OCI-LY1 (cell line): ENCODE measurements around the gene ZNF219.

Source experiments
- EZH2 ChIP-seq: fragments of 200-600 bp; sonication (generic), shearing (Covaris generic); IDR thresholded peaks from 2 replicates; pipeline ENCODE4 v1.8.0; 2017; ENCODE audit warnings: borderline replicate concordance, mixed run types, mild to moderate bottlenecking, antibody characterized with exemption, low read length, moderate library complexity, mixed read lengths
- TF ChIP-seq, protein P1 (sequence below): fragments of 200-600 bp; sonication (generic), shearing (Covaris generic); IDR thresholded peaks from 2 replicates; pipeline ENCODE4 v1.5.1; 2017; ENCODE audit warnings: mild to moderate bottlenecking, antibody characterized with exemption, low read length, moderate library complexity, mixed read lengths

DNA sequence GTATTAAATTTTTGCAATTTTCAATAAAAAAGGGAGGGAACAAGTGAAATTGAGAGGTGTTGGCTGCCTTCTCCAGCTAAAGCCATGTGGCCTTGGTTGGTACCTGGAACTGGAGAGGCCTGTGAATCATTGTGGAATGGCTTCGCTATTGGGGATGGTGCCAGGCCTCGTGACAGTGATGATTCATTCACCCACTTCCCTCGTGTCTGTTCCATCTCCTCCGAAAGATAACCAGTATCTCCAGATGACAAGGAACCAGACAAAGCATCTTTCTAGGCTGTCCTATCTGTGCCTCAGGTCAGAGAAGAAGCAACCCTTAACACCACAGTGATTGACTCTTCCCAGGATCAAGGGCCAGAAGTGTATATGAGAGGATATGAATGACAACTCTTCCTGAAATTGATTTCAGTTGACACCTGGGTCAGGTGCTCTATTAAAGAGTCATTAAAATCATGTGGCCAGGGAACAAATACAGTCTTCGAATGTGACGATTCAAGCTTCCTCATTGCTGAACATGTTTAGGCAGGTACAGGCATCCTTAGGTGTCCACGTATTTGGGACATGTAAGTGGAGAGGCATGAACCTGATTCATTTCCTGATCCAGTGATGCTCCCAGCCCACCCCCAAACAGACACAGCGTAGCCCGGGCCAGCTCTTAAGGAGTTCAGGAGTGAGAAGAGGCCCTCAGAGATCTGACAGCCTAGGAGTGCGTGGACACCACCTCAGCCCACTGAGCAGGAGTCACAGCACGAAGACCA lies 56.6 kb downstream of the ZNF219 start, which contains the start of gene RNASE7:
- TF ChIP-seq EZH2, result no peak
- TF ChIP-seq, protein P1, sequence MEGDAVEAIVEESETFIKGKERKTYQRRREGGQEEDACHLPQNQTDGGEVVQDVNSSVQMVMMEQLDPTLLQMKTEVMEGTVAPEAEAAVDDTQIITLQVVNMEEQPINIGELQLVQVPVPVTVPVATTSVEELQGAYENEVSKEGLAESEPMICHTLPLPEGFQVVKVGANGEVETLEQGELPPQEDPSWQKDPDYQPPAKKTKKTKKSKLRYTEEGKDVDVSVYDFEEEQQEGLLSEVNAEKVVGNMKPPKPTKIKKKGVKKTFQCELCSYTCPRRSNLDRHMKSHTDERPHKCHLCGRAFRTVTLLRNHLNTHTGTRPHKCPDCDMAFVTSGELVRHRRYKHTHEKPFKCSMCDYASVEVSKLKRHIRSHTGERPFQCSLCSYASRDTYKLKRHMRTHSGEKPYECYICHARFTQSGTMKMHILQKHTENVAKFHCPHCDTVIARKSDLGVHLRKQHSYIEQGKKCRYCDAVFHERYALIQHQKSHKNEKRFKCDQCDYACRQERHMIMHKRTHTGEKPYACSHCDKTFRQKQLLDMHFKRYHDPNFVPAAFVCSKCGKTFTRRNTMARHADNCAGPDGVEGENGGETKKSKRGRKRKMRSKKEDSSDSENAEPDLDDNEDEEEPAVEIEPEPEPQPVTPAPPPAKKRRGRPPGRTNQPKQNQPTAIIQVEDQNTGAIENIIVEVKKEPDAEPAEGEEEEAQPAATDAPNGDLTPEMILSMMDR, result no peak
